Endothelial cell of umbilical vein (primary cell): ENCODE measurements around the gene HYLS1. TPM values are rescaled to one million over a fixed set of nuclear protein-coding genes. Genes with fewer than 3 reads are reported as not detected.

Experiments used
- BruUV-seq: library from RNA; stranded (reverse); fragments of 400-500 nt; replicated peaks from 2 replicates; lab custom pipeline; 2021; lab: Mats Ljungman, UMichigan
- CTCF ChIA-PET: fragments of 300-600, 350-600 bp; sonication (Branson Sonifier 250); formaldehyde crosslinking; loops from one replicate; lab custom pipeline; 2021; ENCODE audit warnings: antibody characterized with exemption, inconsistent platforms; lab: Charles Lee
- POLR2A ChIA-PET: fragments of 300-600, 350-600 bp; sonication (Branson Sonifier 250); formaldehyde crosslinking; loops from one replicate; lab custom pipeline; 2021; ENCODE audit warnings: antibody characterized with exemption, inconsistent platforms; lab: Charles Lee
- DNase-seq: peaks from one replicate; pipeline ENCODE4 v3.0.0-alpha.2; 2011; ENCODE audit warnings: low read depth, low spot score
- FAIRE-seq: peaks from 2 replicates; lab custom pipeline; 2011; peaks lifted over from hg19 to GRCh38; lab: Jason Lieb, UNC
- H2AFZ ChIP-seq: 2 replicates; pipeline ENCODE4 v1.6.0; 2012; ENCODE audit warnings: low read depth, low read length, control low read depth, inconsistent platforms
- H3K27ac ChIP-seq: 2 replicates; pipeline ENCODE4 v1.5.1; 2011; ENCODE audit warnings: low read depth, mild to moderate bottlenecking, control low read depth, low read length, moderate library complexity; ENCODE audit not compliant: insufficient read depth
- H3K27me3 ChIP-seq, 2 experiments: 2 replicates each; pipeline versions ENCODE4 v1.6.0 to v1.6.1; 2011; ENCODE audit warnings: low read length in 2 of 2, mixed read lengths in 1 of 2; ENCODE audit not compliant: control insufficient read depth in 2 of 2, insufficient read depth in 2 of 2
- H3K36me3 ChIP-seq, 2 experiments: 2 replicates in 1 of 2; 3 replicates in 1 of 2; pipeline ENCODE4 v1.5.1; 2011; ENCODE audit warnings: low read length in 2 of 2, mild to moderate bottlenecking in 1 of 2, moderate library complexity in 1 of 2; ENCODE audit not compliant: control insufficient read depth in 2 of 2, insufficient read depth in 2 of 2; ENCODE audit errors: extremely low read depth in 1 of 2
- H3K4me1 ChIP-seq: 3 replicates; pipeline ENCODE4 v1.5.1; 2011; ENCODE audit warnings: mild to moderate bottlenecking, low read length; ENCODE audit not compliant: control insufficient read depth, insufficient read depth; ENCODE audit errors: extremely low read depth
- H3K4me2 ChIP-seq: 2 replicates; pipeline ENCODE4 v1.6.1; 2011; ENCODE audit warnings: low read length, control low read depth, mixed read lengths; ENCODE audit not compliant: insufficient read depth
- H3K4me3 ChIP-seq, 3 experiments: fragments of 200-600 bp in 1 of 3; sonication (generic), shearing (Covaris generic) in 1 of 3; replicated peaks in 1 of 3; 2 replicates each; pipeline ENCODE4 v1.5.1; 2011 to 2016; ENCODE audit warnings: control low read depth in 3 of 3, low read length in 3 of 3, mild to moderate bottlenecking in 2 of 3, inconsistent platforms in 1 of 3, low read depth in 1 of 3, moderate library complexity in 1 of 3; ENCODE audit not compliant: insufficient read depth in 1 of 3
- H3K79me2 ChIP-seq: 2 replicates; pipeline ENCODE4 v1.6.0; 2012; ENCODE audit warnings: low read length, inconsistent platforms; ENCODE audit not compliant: control insufficient read depth, insufficient read depth
- H3K9ac ChIP-seq: replicated peaks from 2 replicates; pipeline ENCODE3; 2011; ENCODE audit warnings: low read length, control low read depth; ENCODE audit not compliant: insufficient read depth; ENCODE audit errors: extremely low read depth
- H3K9me1 ChIP-seq: replicated peaks from 3 replicates; pipeline ENCODE4 v1.6.0; 2011; ENCODE audit warnings: mild to moderate bottlenecking, low read length; ENCODE audit not compliant: control insufficient read depth, insufficient read depth; ENCODE audit errors: extremely low read depth
- H3K9me3 ChIP-seq: replicated peaks from 2 replicates; pipeline ENCODE4 v1.5.1; 2012; ENCODE audit warnings: low read length, inconsistent platforms; ENCODE audit not compliant: control insufficient read depth, insufficient read depth
- H4K20me1 ChIP-seq: replicated peaks from 2 replicates; pipeline ENCODE3; 2011; ENCODE audit warnings: mild to moderate bottlenecking, low read length; ENCODE audit not compliant: control insufficient read depth, insufficient read depth; ENCODE audit errors: extremely low read depth
- CTCF ChIP-seq, 2 donors: IDR thresholded peaks; 1 replicate in 1 of 2; 2 replicates in 1 of 2; pipeline ENCODE4 v1.5.1; 2011; ENCODE audit warnings: low read length in 2 of 2, mild to moderate bottlenecking in 2 of 2, moderate library complexity in 2 of 2, control low read depth in 1 of 2, inconsistent platforms in 1 of 2, low read depth in 1 of 2; ENCODE audit not compliant: insufficient read depth in 1 of 2; ENCODE audit errors: extremely low read depth in 1 of 2
- EZH2 ChIP-seq: IDR thresholded peaks from 2 replicates; pipeline ENCODE4 v1.6.1; 2012; ENCODE audit warnings: borderline replicate concordance, low read depth, mild to moderate bottlenecking, moderate library complexity, low read length, inconsistent platforms; ENCODE audit not compliant: severe bottlenecking
- FOS ChIP-seq: IDR thresholded peaks from 2 replicates; pipeline ENCODE4 v1.6.1; 2011; ENCODE audit warnings: mild to moderate bottlenecking, low read length, moderate library complexity, borderline replicate concordance; ENCODE audit not compliant: insufficient read depth
- GATA2 ChIP-seq: IDR thresholded peaks from 2 replicates; pipeline ENCODE4 v1.7.0; 2011; ENCODE audit warnings: low read depth, mild to moderate bottlenecking, moderate library complexity, mixed read lengths, low read length; ENCODE audit not compliant: insufficient read length, insufficient read depth
- MYC ChIP-seq: IDR thresholded peaks from one replicate; pipeline ENCODE4 v1.6.1; 2011; ENCODE audit warnings: mild to moderate bottlenecking, low read depth, low read length
- POLR2A ChIP-seq: IDR thresholded peaks from 2 replicates; pipeline ENCODE4 v1.6.1; 2012; ENCODE audit warnings: low read depth, mild to moderate bottlenecking, control low read depth, low read length
- dilution Hi-C: fragments of 300-500 bp; cut with MboI; formaldehyde crosslinking; loops from one replicate; pipeline ENCODE4 v1.15.0; 2019; ENCODE audit warnings: low sequenced_read_pairs; ENCODE audit not compliant: extremely low pct_ligation_motif_present
- intact Hi-C: fragments of 100-400 bp; cut with micrococcal nuclease; formaldehyde crosslinking; loops from one replicate; pipeline ENCODE4 v1.10.0; 2022
- polyA plus RNA-seq, 4 experiments: library from polyadenylated mRNA; depleted of rRNA in 3 of 4; stranded (reverse) in 3 of 4; unstranded in 1 of 4; fragments of >200 nt; gene quantifications; 2 replicates each; pipeline versions ENCODE4 v1.2.1 to v1.2.3, GENCODE V29; 2011 to 2012; ENCODE audit warnings: missing spikeins in 1 of 4
- total RNA-seq: library from RNA; stranded (reverse); gene quantifications from 2 replicates; pipeline ENCODE4 v1.2.3, GENCODE V29; 2021
- TF ChIP-seq, protein P1 (sequence below): IDR thresholded peaks from 2 replicates; pipeline ENCODE4 v1.6.1; 2011; ENCODE audit not compliant: insufficient read depth, insufficient read length

Gene HYLS1
- total and polyA plus RNA-seq, 2 donors (not counting 3 experiments of a cell fraction or from before 2014, with no cell fraction given): 4.7 to 12.6 TPM

DNA sequence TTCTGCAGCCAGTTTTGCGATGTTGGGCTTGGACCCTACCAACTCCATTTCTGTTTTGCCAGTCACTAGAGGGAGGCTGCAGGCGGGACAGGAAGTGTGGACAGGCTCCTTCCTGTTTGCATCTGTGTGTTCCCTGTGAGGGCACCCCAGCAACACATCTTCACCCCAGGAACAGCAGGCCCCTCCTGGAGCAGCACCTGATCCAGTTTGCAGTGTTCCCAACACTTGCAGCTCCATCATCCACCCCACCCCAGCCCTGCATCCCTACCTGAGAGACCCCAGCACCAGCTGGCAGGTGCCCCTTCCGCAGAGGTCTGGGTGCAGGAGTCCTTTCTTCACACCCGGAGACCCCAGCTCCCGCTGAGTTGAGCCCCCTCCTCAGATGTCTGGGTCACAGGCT lies 51.0 kb downstream of the HYLS1 start:
- CTCF ChIA-PET: interaction anchor here (10.5 kb wide), 1 partner anchor 254 kb away, joined by 147 read pairs; no protein-coding TSS in a partner anchor
- intact Hi-C loops (no loop called here), dilution Hi-C loops (no loop called here)
- no peak overlapping the region for H2AFZ ChIP-seq
- no peak overlapping the region for H3K4me3 ChIP-seq
- H4K20me1 ChIP-seq: no peaks in the 10 kb centered on the region
- DNase-seq (no peak), FAIRE-seq (no peak)
- BruUV-seq: no TSS peak
- POLR2A ChIA-PET: no interaction called here
- H3K9me1 ChIP-seq: no peaks in the 10 kb centered on the region
- TF ChIP-seq FOS (no peak), EZH2 (no peak), CTCF (IDR thresholded peaks at IDR 0.05; ENCODE audit: extremely low read depth in 1 of 2, insufficient read depth in 1 of 2, low read depth in 1 of 2, low read length in 2 of 2) (no peak), POLR2A (no peak), GATA2 (no peak), MYC (no peak)
- TF ChIP-seq, protein P1, sequence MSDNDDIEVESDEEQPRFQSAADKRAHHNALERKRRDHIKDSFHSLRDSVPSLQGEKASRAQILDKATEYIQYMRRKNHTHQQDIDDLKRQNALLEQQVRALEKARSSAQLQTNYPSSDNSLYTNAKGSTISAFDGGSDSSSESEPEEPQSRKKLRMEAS: no peak
- H3K79me2 ChIP-seq: no peaks in the 10 kb centered on the region
- H3K9ac ChIP-seq: no peak overlapping the region
- no peaks in the 10 kb centered on the region for H3K36me3 ChIP-seq
- no peaks in the 10 kb centered on the region for H3K9me3 ChIP-seq
- no peaks in the 10 kb centered on the region for H3K27me3 ChIP-seq
- no peak overlapping the region for H3K27ac ChIP-seq
- no peak overlapping the region for H3K4me2 ChIP-seq
- H3K4me1 ChIP-seq: no peaks in the 10 kb centered on the region
